ENCODE measurements around the gene XIRP2.

DNA sequence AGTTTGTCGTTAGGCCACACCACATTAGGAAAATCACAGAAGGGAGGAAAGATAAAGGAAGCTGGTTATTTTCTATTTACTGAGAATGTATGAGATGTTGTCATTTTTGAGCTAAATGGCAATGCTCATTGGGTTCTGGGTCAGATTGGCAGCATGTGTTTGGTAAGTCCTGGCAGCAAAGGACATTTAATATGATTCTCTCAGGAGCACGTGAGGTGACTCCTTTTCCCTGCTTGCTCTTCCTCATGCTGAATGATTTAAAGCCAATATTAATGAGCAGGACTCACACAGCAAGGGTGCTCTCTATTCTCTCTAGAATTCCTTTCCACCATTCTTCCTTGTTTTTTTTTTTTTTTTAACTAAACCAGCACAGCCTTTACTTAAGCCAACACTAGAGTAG is 298.2 kb downstream of the XIRP2 start:
- TF ChIP-seq, protein P1, sequence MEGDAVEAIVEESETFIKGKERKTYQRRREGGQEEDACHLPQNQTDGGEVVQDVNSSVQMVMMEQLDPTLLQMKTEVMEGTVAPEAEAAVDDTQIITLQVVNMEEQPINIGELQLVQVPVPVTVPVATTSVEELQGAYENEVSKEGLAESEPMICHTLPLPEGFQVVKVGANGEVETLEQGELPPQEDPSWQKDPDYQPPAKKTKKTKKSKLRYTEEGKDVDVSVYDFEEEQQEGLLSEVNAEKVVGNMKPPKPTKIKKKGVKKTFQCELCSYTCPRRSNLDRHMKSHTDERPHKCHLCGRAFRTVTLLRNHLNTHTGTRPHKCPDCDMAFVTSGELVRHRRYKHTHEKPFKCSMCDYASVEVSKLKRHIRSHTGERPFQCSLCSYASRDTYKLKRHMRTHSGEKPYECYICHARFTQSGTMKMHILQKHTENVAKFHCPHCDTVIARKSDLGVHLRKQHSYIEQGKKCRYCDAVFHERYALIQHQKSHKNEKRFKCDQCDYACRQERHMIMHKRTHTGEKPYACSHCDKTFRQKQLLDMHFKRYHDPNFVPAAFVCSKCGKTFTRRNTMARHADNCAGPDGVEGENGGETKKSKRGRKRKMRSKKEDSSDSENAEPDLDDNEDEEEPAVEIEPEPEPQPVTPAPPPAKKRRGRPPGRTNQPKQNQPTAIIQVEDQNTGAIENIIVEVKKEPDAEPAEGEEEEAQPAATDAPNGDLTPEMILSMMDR (IDR thresholded peaks at IDR 0.05): no peak
- TF ChIP-seq POLR2A (IDR thresholded peaks at IDR 0.05): no peak

Measured in body of pancreas (tissue), 4 donors.